H1 (cell line): Measurements from ENCODE around the gene ISM1. TPM values are rescaled to one million over a fixed set of nuclear protein-coding genes. Genes with fewer than 3 reads are reported as not detected.

Experiments
- CTCF ChIA-PET: fragments of 300-600 bp; sonication (Branson Sonifier 250); formaldehyde crosslinking; loops from one replicate; lab custom pipeline; 2021; ENCODE audit not compliant: partially characterized antibody; lab: Charles Lee
- POLR2A ChIA-PET: fragments of 300-600 bp; sonication (Branson Sonifier 250); formaldehyde crosslinking; loops from one replicate; lab custom pipeline; 2021; ENCODE audit warnings: inconsistent platforms; ENCODE audit not compliant: partially characterized antibody; lab: Charles Lee
- DNase-seq, 2 experiments: peaks; one replicate each; pipeline versions ENCODE4 v3.0.0 to v3.0.0-alpha.2; 2010 to 2022; ENCODE audit warnings: low spot score in 2 of 2, low read depth in 1 of 2, mixed read lengths in 1 of 2
- FAIRE-seq: peaks from 2 replicates; lab custom pipeline; 2011; peaks lifted over from hg19 to GRCh38; lab: Jason Lieb, UNC
- H2AFZ ChIP-seq: 2 replicates; pipeline ENCODE4 v1.8.1; 2012; ENCODE audit warnings: low read length, inconsistent platforms
- H2AK5ac ChIP-seq: 2 replicates; pipeline ENCODE4 v1.6.1; 2013; ENCODE audit warnings: low read depth, low read length
- H2BK120ac ChIP-seq: replicated peaks from 2 replicates; pipeline ENCODE3; 2013; ENCODE audit warnings: low read depth, low read length, inconsistent platforms
- H2BK12ac ChIP-seq: 2 replicates; pipeline ENCODE4 v1.6.1; 2013; ENCODE audit warnings: low read depth, low read length
- H2BK15ac ChIP-seq: 2 replicates; pipeline ENCODE4 v1.6.1; 2013; ENCODE audit warnings: low read length
- H2BK20ac ChIP-seq: 2 replicates; pipeline ENCODE4 v1.6.1; 2013; ENCODE audit warnings: low read length
- H2BK5ac ChIP-seq: 2 replicates; pipeline ENCODE4 v1.6.1; 2013; ENCODE audit warnings: low read depth, low read length
- H3K14ac ChIP-seq: 2 replicates; pipeline ENCODE4 v1.6.1; 2013; ENCODE audit warnings: inconsistent platforms; ENCODE audit not compliant: insufficient read length
- H3K18ac ChIP-seq: 2 replicates; pipeline ENCODE4 v1.6.1; 2013; ENCODE audit warnings: low read length; ENCODE audit errors: extremely low read depth
- H3K23ac ChIP-seq: 2 replicates; pipeline ENCODE4 v1.6.1; 2013; ENCODE audit warnings: inconsistent platforms; ENCODE audit not compliant: insufficient read length
- H3K23me2 ChIP-seq: 2 replicates; pipeline ENCODE4 v1.6.1; 2013; ENCODE audit warnings: low read depth, low read length
- H3K27ac ChIP-seq: 2 replicates; pipeline ENCODE4 v1.6.1; 2011; ENCODE audit warnings: low read depth, low read length, inconsistent platforms
- H3K27me3 ChIP-seq, 4 experiments: replicated peaks in 1 of 4; 1 replicate in 1 of 4; 2 replicates in 3 of 4; pipeline versions ENCODE4 v1.6.1 to v1.8.1; 2011 to 2013; ENCODE audit warnings: low read length in 3 of 4, mild to moderate bottlenecking in 3 of 4, inconsistent platforms in 2 of 4, mixed read lengths in 2 of 4, moderate library complexity in 1 of 4; ENCODE audit not compliant: control insufficient read depth in 3 of 4, insufficient read depth in 3 of 4; ENCODE audit errors: extremely low read depth in 1 of 4
- H3K36me3 ChIP-seq, 4 experiments: 2 replicates each; pipeline versions ENCODE4 v1.6.1 to v1.8.1; 2011 to 2013; ENCODE audit warnings: mild to moderate bottlenecking in 4 of 4, low read length in 3 of 4, moderate library complexity in 2 of 4, control low read depth in 1 of 4, inconsistent platforms in 1 of 4; ENCODE audit not compliant: insufficient read depth in 4 of 4, control insufficient read depth in 2 of 4
- H3K4ac ChIP-seq: replicated peaks from 2 replicates; pipeline ENCODE3; 2013; ENCODE audit warnings: low read length, low read depth, mixed read lengths, inconsistent platforms; ENCODE audit not compliant: insufficient read length
- H3K4me1 ChIP-seq, 4 experiments: replicated peaks in 1 of 4; 1 replicate in 1 of 4; 2 replicates in 3 of 4; pipeline versions ENCODE4 v1.6.1 to v1.8.1; 2011 to 2013; ENCODE audit warnings: low read length in 3 of 4, inconsistent platforms in 2 of 4, mixed read lengths in 1 of 4; ENCODE audit not compliant: insufficient read depth in 4 of 4, control insufficient read depth in 3 of 4
- H3K4me2 ChIP-seq, 2 experiments: 2 replicates each; pipeline versions ENCODE4 v1.6.1 to v1.8.1; 2011 to 2013; ENCODE audit warnings: low read depth in 2 of 2, low read length in 2 of 2, control low read depth in 1 of 2, inconsistent platforms in 1 of 2, mild to moderate bottlenecking in 1 of 2; ENCODE audit not compliant: insufficient read depth in 1 of 2
- H3K4me3 ChIP-seq, 4 experiments: fragments of 200-600, 300-600 bp in 1 of 4; sonication (generic), shearing (Covaris generic), sonication (Bioruptor Twin) in 1 of 4; 2 replicates each; pipeline versions ENCODE4 v1.5.1 to v1.8.1; 2011 to 2016; ENCODE audit warnings: low read length in 4 of 4, low read depth in 3 of 4, control low read depth in 2 of 4, inconsistent platforms in 2 of 4, mild to moderate bottlenecking in 2 of 4, mixed read lengths in 1 of 4, moderate library complexity in 1 of 4; ENCODE audit not compliant: insufficient read depth in 2 of 4; ENCODE audit errors: extremely low read depth in 1 of 4
- H3K56ac ChIP-seq: replicated peaks from 2 replicates; pipeline ENCODE3; 2013; ENCODE audit warnings: low read depth, mild to moderate bottlenecking, mixed read lengths, low read length, inconsistent platforms; ENCODE audit not compliant: insufficient read length
- H3K79me1 ChIP-seq: 2 replicates; pipeline ENCODE4 v1.6.1; 2013; ENCODE audit warnings: low read depth, low read length, control low read depth
- H3K79me2 ChIP-seq, 2 experiments: 2 replicates each; pipeline versions ENCODE4 v1.6.1 to v1.8.1; 2012 to 2013; ENCODE audit warnings: low read length in 2 of 2, mild to moderate bottlenecking in 2 of 2, inconsistent platforms in 1 of 2; ENCODE audit not compliant: insufficient read depth in 2 of 2, control insufficient read depth in 1 of 2
- H3K9ac ChIP-seq, 4 experiments: replicated peaks in 1 of 4; 1 replicate in 1 of 4; 2 replicates in 3 of 4; pipeline versions ENCODE4 v1.6.1 to v1.8.1; 2011 to 2013; ENCODE audit warnings: low read depth in 3 of 4, low read length in 3 of 4, control low read depth in 2 of 4, mild to moderate bottlenecking in 2 of 4, moderate library complexity in 2 of 4, inconsistent platforms in 1 of 4; ENCODE audit errors: extremely low read depth in 1 of 4
- H3K9me3 ChIP-seq, 2 experiments: 2 replicates each; pipeline versions ENCODE4 v1.6.1 to v1.8.1; 2012 to 2013; ENCODE audit warnings: mild to moderate bottlenecking in 2 of 2, moderate library complexity in 2 of 2, control low read depth in 1 of 2, inconsistent platforms in 1 of 2, low read depth in 1 of 2, low read length in 1 of 2, mixed read lengths in 1 of 2; ENCODE audit not compliant: insufficient read depth in 2 of 2
- H4K20me1 ChIP-seq, 2 experiments: replicated peaks in 1 of 2; 2 replicates each; pipeline versions ENCODE3 to v1.8.1; 2011 to 2013; ENCODE audit warnings: inconsistent platforms in 2 of 2, low read length in 2 of 2, mild to moderate bottlenecking in 1 of 2; ENCODE audit not compliant: insufficient read depth in 2 of 2, control insufficient read depth in 1 of 2
- H4K5ac ChIP-seq: 2 replicates; pipeline ENCODE4 v1.6.1; 2013; ENCODE audit warnings: low read length, low read depth, mixed read lengths, inconsistent platforms; ENCODE audit not compliant: insufficient read length
- H4K8ac ChIP-seq: 2 replicates; pipeline ENCODE4 v1.8.0; 2013; ENCODE audit warnings: mild to moderate bottlenecking, moderate library complexity, low read length, inconsistent platforms; ENCODE audit not compliant: insufficient read depth; ENCODE audit errors: extremely low read depth
- H4K91ac ChIP-seq: replicated peaks from 2 replicates; pipeline ENCODE3; 2013; ENCODE audit warnings: low read length, mixed read lengths, inconsistent platforms; ENCODE audit not compliant: insufficient read length
- BRCA1 ChIP-seq: IDR thresholded peaks from 2 replicates; pipeline ENCODE4 v1.6.1; 2012; ENCODE audit warnings: low read depth, low read length, improper control_type of control experiment
- CBX8 ChIP-seq: fragments of 300-800, 300-1000 bp; sonication (generic); IDR thresholded peaks from 2 replicates; pipeline ENCODE4 v1.7.1; 2016; ENCODE audit warnings: low read depth, low read length, borderline replicate concordance
- CHD1 ChIP-seq: IDR thresholded peaks from 2 replicates; pipeline ENCODE4 v1.6.1; 2012; ENCODE audit warnings: low read depth, low read length, improper control_type of control experiment
- CREB1 ChIP-seq: IDR thresholded peaks from 2 replicates; pipeline ENCODE4 v1.6.1; 2012; ENCODE audit warnings: inconsistent platforms
- NRF1 ChIP-seq: IDR thresholded peaks from 2 replicates; pipeline ENCODE4 v1.6.1; 2011; ENCODE audit warnings: mild to moderate bottlenecking, low read depth, low read length, improper control_type of control experiment
- POLR2AphosphoS5 ChIP-seq: IDR thresholded peaks from 2 replicates; pipeline ENCODE4 v1.6.1; 2011; ENCODE audit warnings: low read depth, low read length
- RNF2 ChIP-seq: fragments of 200-900, 300-1000 bp; sonication (generic); IDR thresholded peaks from 2 replicates; pipeline ENCODE4 v1.7.1; 2016; ENCODE audit warnings: borderline replicate concordance, low read depth, mild to moderate bottlenecking, antibody characterized with exemption, low read length; ENCODE audit not compliant: poor library complexity, severe bottlenecking; ENCODE audit errors: missing control alignments
- TAF1 ChIP-seq: IDR thresholded peaks from 2 replicates; pipeline ENCODE4 v1.6.1; 2011; ENCODE audit warnings: mild to moderate bottlenecking, low read depth, low read length
- WGBS, 2 experiments: shearing (Covaris generic) in 1 of 2; methylation state at CpG; one replicate each; pipeline versions ENCODE4 v1.1.6 to v1.1.7; 2013 to 2015; ENCODE audit warnings: low lambda C conversion rate in 2 of 2, mixed read lengths in 2 of 2, inconsistent platforms in 1 of 2, low coverage in 1 of 2, missing lambda C conversion rate in 1 of 2; ENCODE audit not compliant: insufficient replicate concordance in 2 of 2, insufficient coverage in 1 of 2, insufficient read length in 1 of 2; ENCODE audit errors: extremely low coverage in 1 of 2, missing lambda C conversion rate in 1 of 2; 5-methylcytosine and 5-hydroxymethylcytosine counted together
- polyA plus RNA-seq, 7 experiments: library from polyadenylated mRNA; depleted of rRNA in 3 of 7; stranded (reverse) in 5 of 7; unstranded in 2 of 7; fragments of >200 nt in 5 of 7; fragments of 200-250 nt in 2 of 7; gene quantifications; 1 replicate in 5 of 7; 2 replicates in 1 of 7; 4 replicates in 1 of 7; pipeline versions ENCODE4 v1.2.1 to v1.2.3, GENCODE V29; 2011 to 2013; ENCODE audit warnings: missing spikeins in 2 of 7, mixed read lengths in 2 of 7
- total RNA-seq: library from RNA; stranded (reverse); fragmentation: NEBNext Ultra II Directional; extraction: Animal tissue kit (Norgen Biotek cat#: 25700); gene quantifications from 2 replicates; pipeline ENCODE4 v1.2.1, GENCODE V29; 2021

The ISM1 gene
- total and polyA plus RNA-seq, 2 of the 8 experiments (the other 6 are each of a cell fraction or from before 2014, with no cell fraction given), result 0.62 to 0.97 TPM

DNA sequence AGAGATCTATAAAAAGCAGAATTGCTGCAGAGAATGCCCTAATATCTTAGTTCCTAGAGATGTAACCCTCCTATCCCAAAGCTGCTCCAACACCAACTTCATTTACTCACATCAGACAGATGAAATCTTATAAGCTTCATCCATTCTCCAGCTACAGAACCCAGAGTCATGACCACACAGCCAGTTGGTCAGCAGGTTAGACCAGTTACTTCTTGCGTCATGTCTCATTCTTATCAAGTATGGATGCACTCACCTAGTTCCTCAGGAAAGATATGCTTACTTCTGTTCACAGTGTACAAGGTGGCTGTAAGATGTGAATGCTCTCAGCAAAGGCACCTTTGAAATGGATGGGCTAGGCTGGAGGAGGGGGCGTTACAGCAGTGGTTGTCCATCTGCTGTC is 47.9 kb upstream of the ISM1 start:
- no peaks in the 10 kb centered on the region for H3K27me3 ChIP-seq
- no peak overlapping the region for H2BK120ac ChIP-seq
- ChIA-PET POLR2A (no interaction called here), CTCF (no interaction called here)
- H2BK5ac ChIP-seq, result no peak overlapping the region
- H3K23me2 ChIP-seq, result no peaks in the 10 kb centered on the region; the same call in 1 of the 2 replicates
- no peak overlapping the region for H2AFZ ChIP-seq
- 87% methylated on average over 2 of the region's 2 CpGs; no CpG with 5 or more reads in 1 of the 2 experiments for WGBS, 2 experiments
- no peak overlapping the region for H4K8ac ChIP-seq
- no peak for DNase-seq
- no peaks in the 10 kb centered on the region for H3K4me1 ChIP-seq
- no peak overlapping the region for H4K91ac ChIP-seq
- TF ChIP-seq CHD1 (no peak), NRF1 (no peak), TAF1 (no peak), CBX8 (no peak), RNF2 (no peak), BRCA1 (no peak), CREB1 (no peak), POLR2AphosphoS5 (no peak)
- no peaks in the 10 kb centered on the region for H3K9me3 ChIP-seq
- H3K23ac ChIP-seq, result no peak overlapping the region
- H2BK12ac ChIP-seq, result no peak overlapping the region
- H3K9ac ChIP-seq, result no peak overlapping the region
- no peaks in the 10 kb centered on the region for H3K79me1 ChIP-seq
- H3K4me3 ChIP-seq, result no peak overlapping the region
- no peak overlapping the region for H2BK20ac ChIP-seq
- H2BK15ac ChIP-seq, result no peak overlapping the region
- no peak overlapping the region for H3K4me2 ChIP-seq
- no peak overlapping the region for H3K56ac ChIP-seq
- H4K5ac ChIP-seq, result no peak overlapping the region
- no peaks in the 10 kb centered on the region for H3K79me2 ChIP-seq
- H2AK5ac ChIP-seq, result no peak overlapping the region
- H3K18ac ChIP-seq, result no peak overlapping the region
- H3K36me3 ChIP-seq, result no peaks in the 10 kb centered on the region
- H4K20me1 ChIP-seq, result no peaks in the 10 kb centered on the region
- no peak overlapping the region for H3K27ac ChIP-seq
- no peak for FAIRE-seq
- no peak overlapping the region for H3K14ac ChIP-seq
- H3K4ac ChIP-seq, result no peak overlapping the region
